MM.1S (cell line): ENCODE measurements around the gene EIF4G1.

Experiments used
- DNase-seq: peaks from one replicate; pipeline ENCODE4 v3.0.0-alpha.2; 2015
- H2AFZ ChIP-seq: fragments of 300-600 bp; sonication (generic); 2 replicates; pipeline ENCODE4 v1.6.0; 2016; ENCODE audit warnings: antibody characterized with exemption, low read length
- H3F3A ChIP-seq: fragments of 300-600 bp; sonication (generic); 2 replicates; pipeline ENCODE4 v1.6.1; 2016; ENCODE audit warnings: mild to moderate bottlenecking, antibody characterized with exemption, low read length, moderate library complexity, mixed read lengths; ENCODE audit not compliant: insufficient read depth
- H3K27ac ChIP-seq: fragments of 300-600 bp; sonication (generic); 2 replicates; pipeline ENCODE4 v1.5.1; 2016; ENCODE audit warnings: mild to moderate bottlenecking, low read length
- H3K27me3 ChIP-seq: fragments of 300-600 bp; sonication (generic); replicated peaks from 2 replicates; pipeline ENCODE4 v1.6.0; 2016; ENCODE audit warnings: low read length; ENCODE audit not compliant: insufficient read depth
- H3K36me3 ChIP-seq: fragments of 300-600 bp; sonication (generic); replicated peaks from 2 replicates; pipeline ENCODE4 v1.6.1; 2016; ENCODE audit warnings: mild to moderate bottlenecking, low read length, mixed read lengths; ENCODE audit not compliant: insufficient read depth
- H3K4me1 ChIP-seq: fragments of 300-600 bp; sonication (generic); 2 replicates; pipeline ENCODE4 v1.6.1; 2016; ENCODE audit warnings: low read length, mixed read lengths
- H3K4me2 ChIP-seq: fragments of 300-600 bp; sonication (generic); 2 replicates; pipeline ENCODE4 v1.6.0; 2016; ENCODE audit warnings: low read depth, low read length
- H3K4me3 ChIP-seq: fragments of 300-600 bp; sonication (generic); 2 replicates; pipeline ENCODE4 v1.5.1; 2016; ENCODE audit warnings: low read length, mixed read lengths
- H3K79me2 ChIP-seq: fragments of 300-600 bp; sonication (generic); 2 replicates; pipeline ENCODE4 v1.6.1; 2016; ENCODE audit warnings: mixed run types, low read length, mixed read lengths
- H3K9ac ChIP-seq: fragments of 300-600 bp; sonication (generic); 2 replicates; pipeline ENCODE4 v1.6.1; 2016; ENCODE audit warnings: low read length, mixed read lengths
- H3K9me2 ChIP-seq: fragments of 300-600 bp; sonication (generic); replicated peaks from 2 replicates; pipeline ENCODE4 v1.6.1; 2016; ENCODE audit warnings: mild to moderate bottlenecking, low read length, mixed read lengths; ENCODE audit not compliant: insufficient read depth
- H3K9me3 ChIP-seq: fragments of 300-600 bp; sonication (generic); replicated peaks from 2 replicates; pipeline ENCODE4 v1.6.1; 2016; ENCODE audit warnings: mild to moderate bottlenecking, low read length, mixed read lengths; ENCODE audit not compliant: insufficient read depth
- H4K20me1 ChIP-seq: fragments of 300-600 bp; sonication (generic); 2 replicates; pipeline ENCODE4 v1.6.1; 2016; ENCODE audit warnings: mild to moderate bottlenecking, low read length, moderate library complexity, mixed read lengths; ENCODE audit not compliant: insufficient read depth
- EZH2 ChIP-seq: fragments of 300-600 bp; sonication (generic); optimal IDR thresholded peaks from 2 replicates; pipeline ENCODE3; 2017; ENCODE audit warnings: low read depth, mild to moderate bottlenecking, antibody characterized with exemption, low read length, mixed read lengths
- EZH2phosphoT487 ChIP-seq: fragments of 300-600 bp; sonication (generic); IDR thresholded peaks from 2 replicates; pipeline ENCODE4 v1.6.1; 2018; ENCODE audit warnings: antibody characterized with exemption, low read length
- TF ChIP-seq, protein P1 (sequence below): fragments of 300-600 bp; sonication (generic); IDR thresholded peaks from 2 replicates; pipeline ENCODE4 v1.5.1; 2016; ENCODE audit warnings: antibody characterized with exemption, low read length, mixed read lengths

The EIF4G1 gene

DNA sequence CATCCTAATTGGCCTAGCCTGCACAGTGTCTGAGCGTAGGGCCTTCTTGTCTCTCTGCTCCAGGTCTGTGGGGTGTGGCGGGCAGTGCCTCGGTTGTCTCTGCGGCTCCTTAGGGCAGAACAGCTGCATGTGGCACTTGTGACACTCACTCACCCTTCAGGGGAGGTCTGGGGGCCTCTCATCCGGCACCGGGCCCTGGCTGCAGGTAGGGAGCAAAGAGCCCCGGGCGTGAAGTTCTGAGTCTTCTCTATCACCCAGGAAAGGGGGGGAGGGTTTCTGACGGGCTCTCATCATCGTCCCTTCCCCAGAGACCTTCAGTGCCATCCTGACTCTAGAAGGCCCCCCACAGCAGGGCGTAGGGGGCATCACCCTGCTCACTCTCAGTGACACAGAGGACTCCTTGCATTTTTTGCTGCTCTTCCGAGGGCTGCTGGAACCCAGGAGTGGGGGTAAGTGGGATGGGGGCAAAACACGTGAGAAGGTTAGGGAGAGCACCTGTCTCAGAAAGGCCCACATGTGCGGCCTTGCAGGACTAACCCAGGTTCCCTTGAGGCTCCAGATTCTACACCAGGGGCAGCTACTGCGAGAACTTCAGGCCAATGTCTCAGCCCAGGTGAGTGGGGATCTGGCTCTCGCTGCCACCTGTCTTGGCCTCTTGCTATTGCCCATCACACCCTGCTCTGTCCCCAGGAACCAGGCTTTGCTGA lies 68.1 kb downstream of the EIF4G1 start:
- peaks cover 65% of the 10 kb centered on the region for H3K27me3 ChIP-seq
- no peak overlapping the region for H3K4me3 ChIP-seq
- no peak overlapping the region for H3K4me2 ChIP-seq
- no peaks in the 10 kb centered on the region for H4K20me1 ChIP-seq
- H3F3A ChIP-seq, result no peaks in the 10 kb centered on the region
- H3K27ac ChIP-seq, result no peak overlapping the region
- peaks cover 5% of the 10 kb centered on the region; the same call in 1 of the 2 replicates for H3K4me1 ChIP-seq
- H3K9ac ChIP-seq, result no peak overlapping the region
- no peaks in the 10 kb centered on the region for H3K36me3 ChIP-seq
- H3K79me2 ChIP-seq, result no peaks in the 10 kb centered on the region
- TF ChIP-seq EZH2, result no peak
- no peak for TF ChIP-seq EZH2phosphoT487
- TF ChIP-seq, protein P1, sequence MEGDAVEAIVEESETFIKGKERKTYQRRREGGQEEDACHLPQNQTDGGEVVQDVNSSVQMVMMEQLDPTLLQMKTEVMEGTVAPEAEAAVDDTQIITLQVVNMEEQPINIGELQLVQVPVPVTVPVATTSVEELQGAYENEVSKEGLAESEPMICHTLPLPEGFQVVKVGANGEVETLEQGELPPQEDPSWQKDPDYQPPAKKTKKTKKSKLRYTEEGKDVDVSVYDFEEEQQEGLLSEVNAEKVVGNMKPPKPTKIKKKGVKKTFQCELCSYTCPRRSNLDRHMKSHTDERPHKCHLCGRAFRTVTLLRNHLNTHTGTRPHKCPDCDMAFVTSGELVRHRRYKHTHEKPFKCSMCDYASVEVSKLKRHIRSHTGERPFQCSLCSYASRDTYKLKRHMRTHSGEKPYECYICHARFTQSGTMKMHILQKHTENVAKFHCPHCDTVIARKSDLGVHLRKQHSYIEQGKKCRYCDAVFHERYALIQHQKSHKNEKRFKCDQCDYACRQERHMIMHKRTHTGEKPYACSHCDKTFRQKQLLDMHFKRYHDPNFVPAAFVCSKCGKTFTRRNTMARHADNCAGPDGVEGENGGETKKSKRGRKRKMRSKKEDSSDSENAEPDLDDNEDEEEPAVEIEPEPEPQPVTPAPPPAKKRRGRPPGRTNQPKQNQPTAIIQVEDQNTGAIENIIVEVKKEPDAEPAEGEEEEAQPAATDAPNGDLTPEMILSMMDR, result no peak
- H2AFZ ChIP-seq, result no peak overlapping the region
- H3K9me2 ChIP-seq, result no peaks in the 10 kb centered on the region
- no peak for DNase-seq
- H3K9me3 ChIP-seq, result no peaks in the 10 kb centered on the region

DNA sequence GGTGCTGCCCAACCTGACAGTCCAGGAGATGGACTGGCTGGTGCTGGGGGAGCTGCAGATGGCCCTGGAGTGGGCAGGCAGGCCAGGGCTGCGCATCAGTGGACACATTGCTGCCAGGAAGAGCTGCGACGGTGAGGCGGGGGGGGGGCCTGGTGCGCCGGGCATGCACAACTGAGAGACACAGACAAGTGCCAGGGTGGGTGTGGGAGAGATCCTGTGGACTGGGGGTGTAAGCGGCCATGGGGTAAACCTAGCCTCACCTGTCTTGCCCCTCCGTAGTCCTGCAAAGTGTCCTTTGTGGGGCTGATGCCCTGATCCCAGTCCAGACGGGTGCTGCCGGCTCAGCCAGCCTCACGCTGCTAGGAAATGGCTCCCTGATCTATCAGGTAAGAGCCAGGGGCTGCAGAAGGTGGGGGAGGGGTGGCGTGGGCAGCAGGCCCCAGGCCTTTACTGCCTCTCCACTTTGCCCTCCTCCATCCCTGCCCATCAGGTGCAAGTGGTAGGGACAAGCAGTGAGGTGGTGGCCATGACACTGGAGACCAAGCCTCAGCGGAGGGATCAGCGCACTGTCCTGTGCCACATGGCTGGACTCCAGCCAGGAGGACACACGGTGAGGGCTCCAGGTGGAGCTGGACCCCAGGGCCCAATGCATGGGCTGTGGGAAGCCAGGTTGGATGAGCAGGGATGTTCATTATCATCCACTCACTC lies 68.8 kb downstream of the EIF4G1 start:
- Histone ChIP-seq H3K27me3 (peaks cover 62% of the 10 kb centered on the region), H3F3A (no peaks in the 10 kb centered on the region), H3K4me1 (peaks cover 5% of the 10 kb centered on the region; the same call in 1 of the 2 replicates), H3K4me2 (no peak overlapping the region), H4K20me1 (no peaks in the 10 kb centered on the region), H3K27ac (no peak overlapping the region), H2AFZ (no peak overlapping the region), H3K9me3 (no peaks in the 10 kb centered on the region), H3K79me2 (no peaks in the 10 kb centered on the region), H3K9ac (no peak overlapping the region), H3K4me3 (no peak overlapping the region), H3K9me2 (no peaks in the 10 kb centered on the region), H3K36me3 (no peaks in the 10 kb centered on the region)
- TF ChIP-seq EZH2phosphoT487, result no peak
- no peak for TF ChIP-seq EZH2
- TF ChIP-seq, protein P1, result no peak
- no peak for DNase-seq

DNA sequence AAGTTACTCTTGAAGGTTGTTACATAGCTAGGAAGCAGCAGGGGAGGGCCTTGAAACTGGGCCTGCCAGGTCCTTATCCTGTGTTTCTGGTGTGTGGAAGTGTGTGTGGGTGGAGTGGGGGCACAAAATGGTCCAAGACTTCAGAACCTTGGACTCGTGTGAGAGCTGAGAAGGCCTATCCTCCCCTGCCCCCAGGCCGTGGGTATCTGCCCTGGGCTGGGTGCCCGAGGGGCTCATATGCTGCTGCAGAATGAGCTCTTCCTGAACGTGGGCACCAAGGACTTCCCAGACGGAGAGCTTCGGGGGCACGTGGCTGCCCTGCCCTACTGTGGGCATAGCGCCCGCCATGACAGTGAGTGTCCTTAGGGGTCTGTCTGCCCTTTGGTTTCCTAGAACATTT lies 69.9 kb downstream of the EIF4G1 start:
- no peaks in the 10 kb centered on the region for H3K9me2 ChIP-seq
- H3K36me3 ChIP-seq, result no peaks in the 10 kb centered on the region

More for the DNA sequence above, 69.9 kb downstream of the EIF4G1 start:
- no peak for TF ChIP-seq EZH2
- TF ChIP-seq, protein P1, result no peak
- TF ChIP-seq EZH2phosphoT487, result no peak
- Histone ChIP-seq H3K9ac (no peak overlapping the region), H3K4me1 (peaks cover 5% of the 10 kb centered on the region; the same call in 1 of the 2 replicates), H4K20me1 (no peaks in the 10 kb centered on the region), H3K27me3 (peaks cover 61% of the 10 kb centered on the region), H3K4me3 (no peak overlapping the region), H3K79me2 (no peaks in the 10 kb centered on the region), H3K4me2 (no peak overlapping the region), H3K9me3 (no peaks in the 10 kb centered on the region), H2AFZ (no peak overlapping the region), H3K27ac (no peak overlapping the region), H3F3A (no peaks in the 10 kb centered on the region)
- no peak for DNase-seq
